ENCODE measurements around the gene CEP43. TPM values are rescaled to one million over a fixed set of nuclear protein-coding genes. Genes with fewer than 3 reads are reported as not detected.

CEP43 gene
- total and polyA plus RNA-seq, 10 of the 15 experiments (the other 5 are each of a cell fraction or from before 2014, with no cell fraction given) = 7.7 to 49.9 (median 24.6) TPM

- TF ChIP-seq TAF1 (IDR thresholded peaks at IDR 0.05; ENCODE audit: borderline replicate concordance, low read depth, low read length) (no peak; the same call in 1 of the 2 replicates), ZBTB11 (CRISPR knock-in tag; IDR thresholded peaks at IDR 0.05) (no peak), IRF3 (IDR thresholded peaks at IDR 0.05) (no peak), ATF7 (IDR thresholded peaks at IDR 0.05; ENCODE audit: low read depth) (0 out of 2 replicates have a peak, but pooled peaks have one; percentile 46), USF1 (IDR thresholded peaks at IDR 0.05; ENCODE audit: borderline replicate concordance, extremely low read length, insufficient read depth, low read depth, low read length) (no peak), KLF5 (IDR thresholded peaks at IDR 0.05; ENCODE audit: partially characterized antibody) (no peak), E4F1 (IDR thresholded peaks at IDR 0.05; ENCODE audit: borderline replicate concordance, partially characterized antibody) (peak; percentile 20), ELK1 (IDR thresholded peaks at IDR 0.05; ENCODE audit: low read depth, low read length) (peak; percentile 49; the same call in 1 of the 2 replicates), STAT3 (IDR thresholded peaks at IDR 0.05; ENCODE audit: low read depth, low read length) (peak; percentile 25; the same call in 1 of the 2 replicates), SMC3 (IDR thresholded peaks at IDR 0.05; ENCODE audit: borderline replicate concordance, low read length) (no peak), IRF5 (IDR thresholded peaks at IDR 0.05; ENCODE audit: borderline replicate concordance) (no peak), CTCF (IDR thresholded peaks at IDR 0.05 in 2 of 3, conservative IDR thresholded peaks at IDR 0.05 in 1 of 3; ENCODE audit: control insufficient read depth in 2 of 3, extremely low read depth in 1 of 3, insufficient read depth in 1 of 3, low read depth in 3 of 3, low read length in 3 of 3) (0 out of 6 replicates have a peak, but pooled peaks of 2 of the 3 experiments have one; percentile 4 to 7), CHD2 (IDR thresholded peaks at IDR 0.05; ENCODE audit: borderline replicate concordance, low read depth, low read length) (peak; percentile 34; the same call in 1 of the 2 replicates), SUPT20H (IDR thresholded peaks at IDR 0.05; ENCODE audit: borderline replicate concordance, control insufficient read depth, low read depth, low read length) (no peak)
Observed at GRCh38 chr6:166957087-166957804, 42.0 kb upstream of the CEP43 start (continued).
